Activated naive CD4-positive, alpha-beta T cell treated with anti-CD3 and anti-CD28 coated beads for 36 hours (primary cell): ENCODE data around the gene SNRPB. TPM values are rescaled to one million over a fixed set of nuclear protein-coding genes. Genes with fewer than 3 reads are reported as not detected.

ENCODE experiments used
- CTCF ChIA-PET: fragments of 350-600 bp; sonication (Branson Sonifier 250); formaldehyde crosslinking; loops from one replicate; lab custom pipeline; 2021; ENCODE audit warnings: antibody characterized with exemption; lab: Charles Lee
- DNase-seq: peaks from one replicate; pipeline ENCODE4 v3.0.0-alpha.2; 2020
- H3K27ac Mint-ChIP-seq: one replicate; pipeline ENCODE4 v1.8.0; 2021; ENCODE audit warnings: mild to moderate bottlenecking, mixed read lengths
- H3K27me3 Mint-ChIP-seq: one replicate; pipeline ENCODE4 v1.8.0; 2021; ENCODE audit warnings: low read depth, mixed read lengths
- H3K36me3 Mint-ChIP-seq: one replicate; pipeline ENCODE4 v1.8.0; 2021; ENCODE audit warnings: low read depth, mixed read lengths
- H3K4me1 Mint-ChIP-seq: one replicate; pipeline ENCODE4 v1.8.0; 2021; ENCODE audit warnings: low read depth, mixed read lengths
- H3K4me3 Mint-ChIP-seq: one replicate; pipeline ENCODE4 v1.8.0; 2021; ENCODE audit warnings: mild to moderate bottlenecking, moderate library complexity, mixed read lengths
- H3K9me3 Mint-ChIP-seq: one replicate; pipeline ENCODE4 v1.8.0; 2021; ENCODE audit warnings: mixed read lengths
- intact Hi-C: fragments of 100-400 bp; cut with micrococcal nuclease; formaldehyde crosslinking; loops from one replicate; pipeline ENCODE4 v1.15.1; 2023
- total RNA-seq, 2 experiments: library from RNA; stranded (reverse); gene quantifications; one replicate each; pipeline ENCODE4 v1.2.3, GENCODE V29; 2021

Gene SNRPB
- total RNA-seq, result 100 to 1,000 TPM; 422 to 431 TPM

- Mint-ChIP-seq H3K9me3 (no peaks in the 10 kb centered on the region), H3K4me3 (peak within 1 kb of the TSS; percentile 99), H3K27me3 (no peaks in the 10 kb centered on the region), H3K27ac (peak within 1 kb of the TSS; percentile 100), H3K36me3 (peaks cover 45% of the 10 kb centered on the region), H3K4me1 (peaks cover 52% of the 10 kb centered on the region)
- intact Hi-C loops, result loop anchor here (1.0 to 5.0 kb wide), 8 partner anchors 16 to 368 kb away; partner anchors contain the start of genes IDH3B, NOP56 and ZNF343
- DNase-seq, result peak; percentile 98
- CTCF ChIA-PET, result interaction anchor here (1.1 to 2.7 kb wide), 6 partner anchors 11 to 53 kb away, joined by 4 to 11 read pairs (median 6); no protein-coding TSS in a partner anchor
Observed at GRCh38 chr20:2470423-2471193, at the start of gene SNRPB. Gene SNRPB, minus strand, starts transcription at chr20:2470789. Its CDS starts 99 bp downstream, at chr20:2470690.

DNA sequence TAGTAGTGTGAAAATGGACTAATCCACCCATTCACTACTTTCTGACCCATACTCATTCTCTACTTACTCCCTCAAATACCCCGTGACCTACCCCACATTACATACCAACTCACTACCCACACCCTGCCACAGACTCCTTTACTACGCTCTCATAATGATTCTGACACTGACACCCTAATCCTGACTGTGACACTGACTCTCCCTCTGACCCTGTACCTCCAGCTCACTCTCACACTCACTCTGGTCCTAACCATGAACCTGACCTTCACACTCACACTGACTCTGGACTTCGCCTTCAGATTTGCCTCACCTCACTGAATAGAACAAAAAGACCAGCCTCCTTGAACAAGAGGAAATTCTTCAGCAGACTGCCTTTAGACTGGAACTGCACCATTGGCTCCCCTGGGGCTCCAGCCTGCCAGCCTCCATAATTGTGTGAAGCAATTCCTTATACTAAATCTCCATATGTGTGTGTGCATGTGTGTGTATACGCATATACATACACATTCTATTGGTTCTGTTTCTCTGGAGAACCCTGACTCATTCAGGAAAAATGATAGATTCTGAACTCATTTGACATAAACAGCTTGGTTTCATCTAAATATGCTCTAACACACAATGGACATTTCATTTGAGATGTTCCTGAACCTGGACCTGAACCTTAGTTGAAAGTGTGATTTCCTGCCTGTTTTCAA, 48.7 kb upstream of the SNRPB start:
- H3K27ac Mint-ChIP-seq, result no peak overlapping the region
- intact Hi-C loops, result no loop called here
- no peaks in the 10 kb centered on the region for H3K36me3 Mint-ChIP-seq
- H3K27me3 Mint-ChIP-seq, result no peaks in the 10 kb centered on the region
- CTCF ChIA-PET, result interaction anchor here (1.2 to 6.1 kb wide), 5 partner anchors 8 to 126 kb away, joined by 3 to 74 read pairs (median 8); partner anchors contain the start of gene ZNF343
- no peaks in the 10 kb centered on the region for H3K9me3 Mint-ChIP-seq
- peaks cover 2% of the 10 kb centered on the region for H3K4me1 Mint-ChIP-seq
- no peak overlapping the region for H3K4me3 Mint-ChIP-seq
- no peak for DNase-seq

DNA sequence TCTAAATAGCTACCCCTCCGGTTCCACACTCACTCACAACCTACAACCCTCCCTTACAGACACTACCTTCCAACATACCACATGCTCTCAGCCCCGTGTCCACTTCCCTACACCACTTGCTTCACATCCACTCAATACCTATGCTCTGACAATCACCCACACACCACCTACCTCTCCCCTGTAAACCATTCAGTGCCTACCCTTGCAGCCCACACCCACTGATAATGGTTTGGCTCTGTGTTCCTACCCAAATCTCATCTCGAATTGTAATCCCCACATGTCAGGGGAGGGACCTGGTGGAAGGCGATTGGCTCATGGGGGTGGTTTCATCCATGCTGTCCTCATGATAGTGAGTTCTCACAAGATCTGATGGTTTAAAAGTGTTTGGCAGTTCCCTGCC, 48.0 kb upstream of the SNRPB start:
- CTCF ChIA-PET, result interaction anchor here (1.3 kb wide), 1 partner anchor 62 kb away, joined by 3 read pairs; no protein-coding TSS in a partner anchor
- H3K36me3 Mint-ChIP-seq, result no peaks in the 10 kb centered on the region
- no peaks in the 10 kb centered on the region for H3K4me1 Mint-ChIP-seq
- no peaks in the 10 kb centered on the region for H3K27me3 Mint-ChIP-seq
- no peak overlapping the region for H3K27ac Mint-ChIP-seq
- no peaks in the 10 kb centered on the region for H3K9me3 Mint-ChIP-seq
- no peak overlapping the region for H3K4me3 Mint-ChIP-seq
- intact Hi-C loops, result no loop called here
- DNase-seq, result no peak

GRCh38 chr20:2518096-2518495, 47.5 kb upstream of the SNRPB start:
- Mint-ChIP-seq H3K9me3 (no peaks in the 10 kb centered on the region), H3K4me3 (no peak overlapping the region)
- CTCF ChIA-PET, result interaction anchor here (0.5 to 1.3 kb wide), 2 partner anchors 27 to 62 kb away, joined by 3 read pairs; no protein-coding TSS in a partner anchor

GRCh38 chr20:2516399-2516798, 45.8 kb upstream of the SNRPB start:
- no peaks in the 10 kb centered on the region for H3K36me3 Mint-ChIP-seq
- H3K4me3 Mint-ChIP-seq, result no peak overlapping the region
- intact Hi-C loops, result no loop called here
- no peak overlapping the region for H3K27ac Mint-ChIP-seq
- CTCF ChIA-PET, result no interaction called here
- no peak for DNase-seq
- no peaks in the 10 kb centered on the region for H3K4me1 Mint-ChIP-seq
- H3K27me3 Mint-ChIP-seq, result peaks cover 3% of the 10 kb centered on the region
- no peaks in the 10 kb centered on the region for H3K9me3 Mint-ChIP-seq

More at GRCh38 chr20:2518096-2518495, 47.5 kb upstream of the SNRPB start:
- no peak overlapping the region for H3K27ac Mint-ChIP-seq
- DNase-seq, result no peak
- no peaks in the 10 kb centered on the region for H3K4me1 Mint-ChIP-seq
- H3K36me3 Mint-ChIP-seq, result no peaks in the 10 kb centered on the region
- H3K27me3 Mint-ChIP-seq, result no peaks in the 10 kb centered on the region
- intact Hi-C loops, result no loop called here

GRCh38 chr20:2515203-2515602, 44.6 kb upstream of the SNRPB start:
- CTCF ChIA-PET, result interaction anchor here (9.9 kb wide), 1 partner anchor 7 kb away, joined by 74 read pairs; no protein-coding TSS in a partner anchor
- no peak overlapping the region for H3K4me3 Mint-ChIP-seq
- DNase-seq, result no peak
- intact Hi-C loops, result no loop called here
- peaks cover 3% of the 10 kb centered on the region for H3K27me3 Mint-ChIP-seq
- H3K27ac Mint-ChIP-seq, result no peak overlapping the region
- H3K36me3 Mint-ChIP-seq, result no peaks in the 10 kb centered on the region
- no peaks in the 10 kb centered on the region for H3K4me1 Mint-ChIP-seq
- H3K9me3 Mint-ChIP-seq, result no peaks in the 10 kb centered on the region

DNA sequence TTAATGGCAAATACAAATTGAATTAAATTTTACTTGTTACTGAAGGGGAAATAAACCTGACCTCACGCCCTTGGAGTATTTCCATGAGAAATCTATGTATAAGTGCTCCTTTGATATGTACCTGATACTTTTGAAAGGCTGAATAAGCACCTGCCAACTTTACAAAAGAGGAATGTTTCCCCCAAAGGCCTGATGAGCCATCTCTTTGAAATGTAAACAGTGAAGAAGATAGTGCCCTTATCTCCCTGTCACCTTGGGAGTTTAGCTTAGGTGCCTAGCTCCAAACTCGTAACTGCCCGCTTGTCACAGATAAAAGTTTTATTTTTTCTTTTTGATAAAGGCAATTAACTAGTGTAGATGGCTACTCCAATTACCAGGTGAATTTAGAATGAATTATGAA, 39.2 kb upstream of the SNRPB start:
- no peak for DNase-seq
- CTCF ChIA-PET, result interaction anchor here (0.6 to 9.9 kb wide), 3 partner anchors 9 to 231 kb away, joined by 3 to 74 read pairs (median 4); no protein-coding TSS in a partner anchor
- peaks cover 3% of the 10 kb centered on the region for H3K27me3 Mint-ChIP-seq
- H3K27ac Mint-ChIP-seq, result no peak overlapping the region
- peaks cover 18% of the 10 kb centered on the region for H3K4me1 Mint-ChIP-seq
- peaks cover 5% of the 10 kb centered on the region for H3K36me3 Mint-ChIP-seq
- no peaks in the 10 kb centered on the region for H3K9me3 Mint-ChIP-seq
- peak overlapping the region; percentile 99 for H3K4me3 Mint-ChIP-seq
- intact Hi-C loops, result loop anchor here (5.0 kb wide), 1 partner anchor 143 kb away; the partner anchor contains the start of gene NOP56

DNA sequence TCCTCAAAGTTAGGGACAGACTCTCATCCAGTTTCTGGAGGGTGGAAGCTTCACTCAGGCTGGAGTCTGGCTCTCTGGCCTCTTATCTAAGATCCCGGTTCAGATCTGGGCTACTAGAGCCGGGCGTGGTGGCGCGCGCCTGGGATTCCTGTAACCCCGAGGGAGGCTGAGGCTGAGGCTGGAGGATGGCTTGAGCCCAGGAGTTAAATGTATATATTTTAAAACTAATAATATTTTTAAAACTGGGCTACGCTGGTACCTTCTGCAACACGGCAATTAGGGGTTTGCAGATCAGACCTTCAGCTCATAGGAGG, 38.8 kb upstream of the SNRPB start:
- DNase-seq, result no peak
- peak overlapping the region; percentile 99 for H3K4me3 Mint-ChIP-seq
- H3K27ac Mint-ChIP-seq, result no peak overlapping the region
- peaks cover 3% of the 10 kb centered on the region for H3K27me3 Mint-ChIP-seq
- no peaks in the 10 kb centered on the region for H3K9me3 Mint-ChIP-seq
- CTCF ChIA-PET, result interaction anchor here (0.9 to 9.9 kb wide), 2 partner anchors 9 to 13 kb away, joined by 3 to 74 read pairs; no protein-coding TSS in a partner anchor
- peaks cover 18% of the 10 kb centered on the region for H3K4me1 Mint-ChIP-seq
- intact Hi-C loops, result loop anchor here (5.0 kb wide), 1 partner anchor 143 kb away; the partner anchor contains the start of gene NOP56
- peaks cover 5% of the 10 kb centered on the region for H3K36me3 Mint-ChIP-seq

- DNase-seq, result peak; percentile 85
- Mint-ChIP-seq H3K4me3 (peak within 1 kb of the TSS; percentile 99), H3K9me3 (no peaks in the 10 kb centered on the region), H3K27ac (peak within 1 kb of the TSS; percentile 90), H3K27me3 (peaks cover 3% of the 10 kb centered on the region), H3K4me1 (peaks cover 21% of the 10 kb centered on the region), H3K36me3 (peaks cover 5% of the 10 kb centered on the region)
- CTCF ChIA-PET, result interaction anchor here (0.6 to 9.9 kb wide), 4 partner anchors 9 to 138 kb away, joined by 3 to 74 read pairs (median 4); no protein-coding TSS in a partner anchor
- intact Hi-C loops, result loop anchor here (1.0 to 5.0 kb wide), 3 partner anchors 12 to 143 kb away; partner anchors contain the start of genes NOP56 and SNRPB
Observed at GRCh38 chr20:2508631-2509467, 38.3 kb upstream of the SNRPB start, which contains the start of gene ZNF343. Gene ZNF343, minus strand, starts transcription at chr20:2508915. Its CDS starts 15,020 bp downstream, at chr20:2493895.

DNA sequence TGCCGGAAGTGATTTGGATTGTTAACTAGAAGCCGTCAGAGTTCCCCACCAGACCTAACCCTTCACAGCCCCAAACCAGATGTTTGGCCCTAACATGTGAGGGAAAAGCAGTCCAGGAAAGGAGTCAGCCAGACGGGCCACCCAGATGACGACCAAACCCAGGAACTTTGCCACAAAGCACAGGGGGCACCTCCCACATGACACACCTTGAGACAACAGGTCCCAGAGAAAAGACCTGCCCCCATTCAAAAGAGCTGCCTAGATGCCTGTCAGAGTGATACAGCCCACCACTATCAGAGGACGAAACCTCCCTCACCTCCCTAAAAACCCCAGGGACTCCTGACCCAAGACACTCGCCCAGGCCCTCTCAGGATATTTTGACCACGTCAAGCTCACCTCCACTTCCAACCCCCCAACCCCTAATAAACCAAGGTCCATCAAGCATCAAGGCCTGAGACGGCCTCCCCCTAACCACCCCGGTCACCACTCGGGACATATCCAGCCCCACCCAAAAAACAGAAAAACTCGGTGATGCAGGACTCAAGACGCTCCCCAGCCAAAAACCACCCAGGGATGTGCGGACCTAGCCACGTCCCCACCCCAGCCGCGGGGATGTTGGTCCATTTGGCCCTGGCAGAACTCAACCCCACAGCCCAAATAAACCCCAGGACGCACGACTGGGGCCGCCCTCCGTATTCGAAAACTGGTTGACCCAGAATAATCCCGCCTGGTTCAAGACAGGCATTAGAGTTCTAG, 37.5 kb upstream of the SNRPB start:
- peaks cover 3% of the 10 kb centered on the region for H3K27me3 Mint-ChIP-seq
- peaks cover 21% of the 10 kb centered on the region for H3K4me1 Mint-ChIP-seq
- H3K9me3 Mint-ChIP-seq, result no peaks in the 10 kb centered on the region
- CTCF ChIA-PET, result interaction anchor here (0.6 to 9.9 kb wide), 3 partner anchors 14 to 139 kb away, joined by 3 to 74 read pairs (median 4); no protein-coding TSS in a partner anchor
- intact Hi-C loops, result loop anchor here (1.0 to 5.0 kb wide), 3 partner anchors 13 to 144 kb away; partner anchors contain the start of genes NOP56 and SNRPB
- peaks cover 5% of the 10 kb centered on the region for H3K36me3 Mint-ChIP-seq
- H3K27ac Mint-ChIP-seq, result peak overlapping the region; percentile 90
- H3K4me3 Mint-ChIP-seq, result peak overlapping the region; percentile 99
- DNase-seq, result no peak
